Caco-2 (cell line): Measurements from ENCODE around the gene ULK1. TPM values are rescaled to one million over a fixed set of nuclear protein-coding genes. Genes with fewer than 3 reads are reported as not detected.

Source experiments
- BruUV-seq: library from RNA; stranded (reverse); fragments of 400-500 nt; replicated peaks from 2 replicates; lab custom pipeline; 2021; lab: Mats Ljungman, UMichigan
- CTCF ChIA-PET: fragments of 300-600 bp; sonication (Branson Sonifier 250); formaldehyde crosslinking; loops from one replicate; lab custom pipeline; 2022; ENCODE audit warnings: antibody characterized with exemption; lab: Charles Lee
- POLR2A ChIA-PET: fragments of 300-600 bp; sonication (Branson Sonifier 250); formaldehyde crosslinking; loops from one replicate; lab custom pipeline; 2022; ENCODE audit warnings: antibody characterized with exemption; lab: Charles Lee
- DNase-seq, 2 experiments: peaks; one replicate each; pipeline versions ENCODE4 v3.0.0 to v3.0.0-alpha.2; 2020 to 2022
- H3K27me3 ChIP-seq: replicated peaks from 2 replicates; pipeline ENCODE4 v1.6.0; 2011; ENCODE audit warnings: low read length; ENCODE audit not compliant: control insufficient read depth, insufficient read depth
- H3K36me3 ChIP-seq: 2 replicates; pipeline ENCODE4 v1.5.1; 2011; ENCODE audit warnings: low read length; ENCODE audit not compliant: control insufficient read depth, insufficient read depth
- H3K4me1 ChIP-seq: fragments of 250-450 bp; sonication (Bioruptor Pico); 2 replicates; pipeline ENCODE4 v1.5.1; 2020; ENCODE audit warnings: mild to moderate bottlenecking
- H3K4me3 ChIP-seq: 2 replicates; pipeline ENCODE4 v1.5.1; 2011; ENCODE audit warnings: low read depth, mild to moderate bottlenecking, control low read depth, low read length
- H3K9me3 ChIP-seq: fragments of 250-450 bp; sonication (Bioruptor Pico); 2 replicates; pipeline ENCODE4 v1.5.1; 2020; ENCODE audit warnings: mild to moderate bottlenecking, moderate library complexity
- H3K27ac Mint-ChIP-seq: one replicate; pipeline ENCODE4 v1.8.0; 2022; ENCODE audit warnings: mixed read lengths; ENCODE audit not compliant: unreplicated experiment
- H3K27me3 Mint-ChIP-seq: one replicate; pipeline ENCODE4 v1.8.0; 2022; ENCODE audit warnings: mixed read lengths; ENCODE audit not compliant: insufficient read depth, unreplicated experiment
- H3K36me3 Mint-ChIP-seq: one replicate; pipeline ENCODE4 v1.8.0; 2022; ENCODE audit warnings: mild to moderate bottlenecking, mixed read lengths; ENCODE audit not compliant: insufficient read depth, unreplicated experiment
- H3K4me1 Mint-ChIP-seq: one replicate; pipeline ENCODE4 v1.8.0; 2022; ENCODE audit warnings: low read depth, mixed read lengths; ENCODE audit not compliant: unreplicated experiment
- H3K4me3 Mint-ChIP-seq: one replicate; pipeline ENCODE4 v1.8.0; 2022; ENCODE audit warnings: mild to moderate bottlenecking, moderate library complexity, mixed read lengths; ENCODE audit not compliant: unreplicated experiment
- H3K9me3 Mint-ChIP-seq: one replicate; pipeline ENCODE4 v1.8.0; 2022; ENCODE audit warnings: mixed read lengths; ENCODE audit not compliant: unreplicated experiment
- CTCF ChIP-seq, 2 experiments: fragments of 200-600 bp in 1 of 2; IDR thresholded peaks; 1 replicate in 1 of 2; 2 replicates in 1 of 2; pipeline versions ENCODE4 v1.5.1 to v1.8.0; 2011 to 2022; ENCODE audit warnings: antibody characterized with exemption in 1 of 2, control low read depth in 1 of 2, inconsistent platforms in 1 of 2, low read depth in 1 of 2, low read length in 1 of 2, mild to moderate bottlenecking in 1 of 2, moderate library complexity in 1 of 2; ENCODE audit not compliant: insufficient read depth in 1 of 2, severe bottlenecking in 1 of 2, unreplicated experiment in 1 of 2
- intact Hi-C: fragments of 100-400 bp; cut with micrococcal nuclease; formaldehyde crosslinking; loops from one replicate; pipeline ENCODE4 v1.10.0; 2022; ENCODE audit not compliant: unreplicated experiment
- total RNA-seq: library from RNA; stranded (reverse); gene quantifications from 2 replicates; pipeline ENCODE4 v1.2.3, GENCODE V29; 2022

Gene ULK1
- total RNA-seq, 1 experiment from 2014 or later: 61.1 TPM

GRCh38 chr12:131917139-131917710 is 22.8 kb downstream of the ULK1 start:
- intact Hi-C loops: no loop called here
- TF ChIP-seq CTCF (IDR thresholded peaks at IDR 0.05; ENCODE audit: insufficient read depth in 1 of 2, low read depth in 1 of 2, low read length in 1 of 2, severe bottlenecking in 1 of 2, unreplicated experiment in 1 of 2): no peak
- DNase-seq: no peak
- Mint-ChIP-seq H3K36me3 (peaks cover 26% of the 10 kb centered on the region), H3K4me3 (no peak overlapping the region), H3K4me1 (no peaks in the 10 kb centered on the region), H3K27ac (no peak overlapping the region), H3K27me3 (no peaks in the 10 kb centered on the region), H3K9me3 (no peaks in the 10 kb centered on the region)
- no peaks in the 10 kb centered on the region; the same call in none of the 2 replicates for H3K36me3 ChIP-seq
- no TSS peak for BruUV-seq
- CTCF ChIA-PET: interaction anchor here (0.6 kb wide), 1 partner anchor 22 kb away, joined by 5 read pairs; no protein-coding TSS in a partner anchor
- H3K27me3 ChIP-seq: no peaks in the 10 kb centered on the region
- no peak overlapping the region for H3K4me3 ChIP-seq
- no peaks in the 10 kb centered on the region for H3K4me1 ChIP-seq
- POLR2A ChIA-PET: no interaction called here
- H3K9me3 ChIP-seq: no peaks in the 10 kb centered on the region

- POLR2A ChIA-PET: interaction anchor here (0.5 kb wide), 1 partner anchor 32 kb away, joined by 3 read pairs; the partner anchor contains the start of gene EP400
Measured at GRCh38 chr12:131917711-131918306, 23.4 kb downstream of the ULK1 start.

More at GRCh38 chr12:131917711-131918306, 23.4 kb downstream of the ULK1 start:
- no peaks in the 10 kb centered on the region for H3K27me3 ChIP-seq
- Mint-ChIP-seq H3K4me3 (no peak overlapping the region), H3K9me3 (no peaks in the 10 kb centered on the region), H3K27ac (no peak overlapping the region), H3K4me1 (no peaks in the 10 kb centered on the region), H3K27me3 (no peaks in the 10 kb centered on the region), H3K36me3 (peaks cover 28% of the 10 kb centered on the region)
- H3K36me3 ChIP-seq: no peaks in the 10 kb centered on the region; the same call in none of the 2 replicates
- no peaks in the 10 kb centered on the region for H3K4me1 ChIP-seq
- no peaks in the 10 kb centered on the region for H3K9me3 ChIP-seq
- intact Hi-C loops: no loop called here
- CTCF ChIA-PET: interaction anchor here (0.6 kb wide), 1 partner anchor 21 kb away, joined by 5 read pairs; no protein-coding TSS in a partner anchor
- no peak for DNase-seq
- no peak for TF ChIP-seq CTCF (IDR thresholded peaks at IDR 0.05; ENCODE audit: insufficient read depth in 1 of 2, low read depth in 1 of 2, low read length in 1 of 2, severe bottlenecking in 1 of 2, unreplicated experiment in 1 of 2)
- BruUV-seq: no TSS peak
- H3K4me3 ChIP-seq: no peak overlapping the region
